GM23248 (cell line): ENCODE results near the gene FBXW8. TPM values are rescaled to one million over a fixed set of nuclear protein-coding genes. Genes with fewer than 3 reads are reported as not detected.

Experiments used
- DNase-seq: peaks from one replicate; pipeline ENCODE4 v3.0.0-alpha.2; 2015
- H2AFZ ChIP-seq: fragments of 200-600 bp; sonication (generic); 2 replicates; pipeline ENCODE4 v1.6.1; 2016; ENCODE audit warnings: antibody characterized with exemption
- H3F3A ChIP-seq: fragments of 200-600 bp; sonication (generic); 2 replicates; pipeline ENCODE4 v1.6.1; 2016; ENCODE audit warnings: mild to moderate bottlenecking, antibody characterized with exemption, mixed run types; ENCODE audit not compliant: insufficient read depth
- H3K27ac ChIP-seq: fragments of 200-600 bp; sonication (generic); 2 replicates; pipeline ENCODE4 v1.5.1; 2016; ENCODE audit warnings: mild to moderate bottlenecking
- H3K27me3 ChIP-seq: fragments of 200-600 bp; sonication (generic); replicated peaks from 2 replicates; pipeline ENCODE4 v1.6.1; 2016; ENCODE audit warnings: mild to moderate bottlenecking; ENCODE audit not compliant: insufficient read depth
- H3K36me3 ChIP-seq: fragments of 200-600 bp; sonication (generic); 2 replicates; pipeline ENCODE4 v1.6.1; 2016; ENCODE audit warnings: low read depth, mild to moderate bottlenecking
- H3K4me1 ChIP-seq: fragments of 200-600 bp; sonication (generic); 2 replicates; pipeline ENCODE4 v1.6.1; 2016; ENCODE audit warnings: mild to moderate bottlenecking; ENCODE audit not compliant: insufficient read depth
- H3K4me2 ChIP-seq: fragments of 200-600 bp; sonication (generic); one replicate; pipeline ENCODE4 v1.6.1; 2016; ENCODE audit warnings: mild to moderate bottlenecking; ENCODE audit not compliant: unreplicated experiment
- H3K4me3 ChIP-seq: fragments of 200-600 bp; sonication (generic); 2 replicates; pipeline ENCODE4 v1.5.1; 2016; ENCODE audit warnings: mild to moderate bottlenecking
- H3K79me2 ChIP-seq: fragments of 200-600 bp; sonication (generic); 2 replicates; pipeline ENCODE4 v1.6.1; 2016; ENCODE audit warnings: mild to moderate bottlenecking; ENCODE audit not compliant: insufficient read depth
- H3K9ac ChIP-seq: fragments of 200-600 bp; sonication (generic); 2 replicates; pipeline ENCODE4 v1.6.1; 2016; ENCODE audit warnings: mild to moderate bottlenecking
- H3K9me2 ChIP-seq: fragments of 200-600 bp; sonication (generic); 2 replicates; pipeline ENCODE4 v1.6.1; 2016; ENCODE audit warnings: mixed run types, mild to moderate bottlenecking, moderate library complexity; ENCODE audit not compliant: insufficient read depth
- H3K9me3 ChIP-seq: fragments of 200-600 bp; sonication (generic); one replicate; pipeline ENCODE4 v1.6.1; 2017; ENCODE audit warnings: low read depth
- H4K20me1 ChIP-seq: fragments of 200-600 bp; sonication (generic); 2 replicates; pipeline ENCODE4 v1.6.0; 2016; ENCODE audit not compliant: insufficient read depth
- EZH2 ChIP-seq: fragments of 200-600 bp; sonication (generic); IDR thresholded peaks from 2 replicates; pipeline ENCODE4 v1.6.1; 2018; ENCODE audit warnings: antibody characterized with exemption, mild to moderate bottlenecking; ENCODE audit not compliant: insufficient read depth, poor library complexity, severe bottlenecking
- EZH2phosphoT487 ChIP-seq: fragments of 200-600 bp; sonication (generic); IDR thresholded peaks from 2 replicates; pipeline ENCODE4 v1.6.1; 2018; ENCODE audit warnings: antibody characterized with exemption, moderate library complexity, mild to moderate bottlenecking, low read depth; ENCODE audit not compliant: insufficient read depth
- WGBS, 2 experiments: methylation state at CpG; one replicate each; pipeline ENCODE4 v1.1.6; 2015 to 2017; ENCODE audit warnings: low lambda C conversion rate in 2 of 2, low coverage in 1 of 2; ENCODE audit errors: missing lambda C conversion rate in 2 of 2; 5-methylcytosine and 5-hydroxymethylcytosine counted together
- in situ Hi-C: fragments of 300-500 bp; cut with MboI; formaldehyde crosslinking; loops from 2 replicates; pipeline ENCODE4 v1.15.0; 2020
- polyA plus RNA-seq: library from polyadenylated mRNA; unstranded; fragments of >200 nt; fragmentation: Nextera tagmentation; extraction: Ambion mirVana; gene quantifications from 2 replicates; pipeline ENCODE4 v1.2.1, GENCODE V29; 2016
- total RNA-seq: library from RNA; depleted of rRNA; stranded (reverse); fragments of >200 nt; shearing (Covaris generic); gene quantifications from 2 replicates; pipeline ENCODE4 v1.2.3, GENCODE V29; 2014

Gene FBXW8
- total and polyA plus RNA-seq, 2 experiments from 2014 or later = 12.7 to 23.1 TPM

DNA sequence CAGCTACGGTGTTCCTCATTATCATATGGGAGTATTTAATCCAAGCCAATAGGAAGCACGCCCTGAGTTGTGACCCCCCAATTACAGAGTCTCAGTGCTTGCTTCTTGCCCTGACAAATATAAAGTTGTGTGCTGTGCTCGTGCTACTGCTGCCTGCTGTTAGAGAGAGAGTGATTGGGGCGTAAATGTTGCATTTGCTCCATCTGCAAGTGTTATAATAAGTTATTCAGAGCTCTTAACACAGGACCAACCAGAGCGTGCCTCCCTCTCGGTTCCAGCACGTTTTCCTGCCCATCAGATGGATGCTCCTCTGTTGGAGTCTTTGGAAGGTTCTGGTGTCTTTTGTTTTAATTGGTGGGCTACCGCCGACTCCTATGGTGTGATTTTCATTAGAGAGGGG, 107.1 kb downstream of the FBXW8 start:
- peaks cover 29% of the 10 kb centered on the region for H3K36me3 ChIP-seq
- H3F3A ChIP-seq = peaks cover 3% of the 10 kb centered on the region
- H4K20me1 ChIP-seq = no peaks in the 10 kb centered on the region
- 86 to 96% methylated on average over 9 of the region's 9 CpGs for WGBS, 2 experiments
- H3K4me3 ChIP-seq = no peak overlapping the region
- no peaks in the 10 kb centered on the region for H3K9me3 ChIP-seq
- H3K9ac ChIP-seq = no peak overlapping the region
- H3K4me1 ChIP-seq = peaks cover 2% of the 10 kb centered on the region; the same call in 1 of the 2 replicates
- in situ Hi-C loops = no loop called here
- H3K79me2 ChIP-seq = no peaks in the 10 kb centered on the region; the same call in 1 of the 2 replicates
- no peaks in the 10 kb centered on the region for H3K9me2 ChIP-seq
- TF ChIP-seq EZH2phosphoT487 = no peak
- no peak for TF ChIP-seq EZH2
- H2AFZ ChIP-seq = no peak overlapping the region
- H3K27ac ChIP-seq = no peak overlapping the region
- no peak overlapping the region for H3K4me2 ChIP-seq
- DNase-seq = no peak
- H3K27me3 ChIP-seq = no peaks in the 10 kb centered on the region

DNA sequence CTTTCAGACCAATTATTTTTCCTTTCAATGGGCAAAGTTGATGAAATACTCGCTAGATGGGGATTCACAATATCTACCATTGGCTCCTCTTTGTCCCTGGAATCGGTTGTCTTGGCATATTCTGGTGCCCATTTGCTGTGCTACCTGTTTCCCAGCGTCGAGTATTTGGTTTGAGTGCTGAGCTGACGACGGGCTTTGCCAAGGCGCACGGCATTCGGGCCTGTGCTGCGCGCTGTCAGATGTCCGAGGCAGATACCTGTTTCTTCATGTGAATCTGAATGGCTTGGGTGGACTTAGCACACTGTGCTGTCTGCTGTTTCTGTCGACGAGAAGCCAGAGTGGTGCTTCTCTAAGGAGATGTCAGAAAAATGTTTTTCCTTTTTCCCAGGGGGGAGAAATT, 107.5 kb downstream of the FBXW8 start:
- Histone ChIP-seq H3K9me3 (no peaks in the 10 kb centered on the region), H3K27me3 (no peaks in the 10 kb centered on the region), H3K4me2 (no peak overlapping the region), H3K4me3 (no peak overlapping the region), H3K9ac (no peak overlapping the region), H3K27ac (no peak overlapping the region), H4K20me1 (no peaks in the 10 kb centered on the region), H3K79me2 (no peaks in the 10 kb centered on the region; the same call in 1 of the 2 replicates), H2AFZ (no peak overlapping the region), H3K4me1 (no peaks in the 10 kb centered on the region), H3K36me3 (peaks cover 26% of the 10 kb centered on the region), H3F3A (no peaks in the 10 kb centered on the region), H3K9me2 (no peaks in the 10 kb centered on the region)
- DNase-seq = no peak
- no peak for TF ChIP-seq EZH2phosphoT487
- no peak for TF ChIP-seq EZH2
- WGBS, 2 experiments = 91 to 94% methylated on average over 14 of the region's 14 CpGs
- in situ Hi-C loops = no loop called here

GRCh38 chr12:117018685-117019084, 107.9 kb downstream of the FBXW8 start:
- no peak overlapping the region for H3K27ac ChIP-seq
- no peaks in the 10 kb centered on the region for H3K9me2 ChIP-seq
- H3K9ac ChIP-seq = no peak overlapping the region
- H4K20me1 ChIP-seq = no peaks in the 10 kb centered on the region
- no peaks in the 10 kb centered on the region for H3F3A ChIP-seq
- no peak for DNase-seq
- no peaks in the 10 kb centered on the region; the same call in 1 of the 2 replicates for H3K79me2 ChIP-seq
- peaks cover 24% of the 10 kb centered on the region for H3K36me3 ChIP-seq
- H3K9me3 ChIP-seq = no peaks in the 10 kb centered on the region
- 78 to 85% methylated on average over 3 of the region's 3 CpGs for WGBS, 2 experiments
- H3K4me2 ChIP-seq = no peak overlapping the region
- TF ChIP-seq EZH2phosphoT487 = no peak
- no peak for TF ChIP-seq EZH2
- in situ Hi-C loops = no loop called here
- no peaks in the 10 kb centered on the region for H3K27me3 ChIP-seq
- H3K4me3 ChIP-seq = no peak overlapping the region
- H2AFZ ChIP-seq = no peak overlapping the region
- no peaks in the 10 kb centered on the region for H3K4me1 ChIP-seq

- H3K9me2 ChIP-seq = no peaks in the 10 kb centered on the region
- in situ Hi-C loops = no loop called here
- no peak overlapping the region for H3K4me2 ChIP-seq
- no peak overlapping the region for H3K4me3 ChIP-seq
- no peaks in the 10 kb centered on the region for H3K4me1 ChIP-seq
- H2AFZ ChIP-seq = no peak overlapping the region
- WGBS, 2 experiments = 93 to 97% methylated on average over 12 of the region's 12 CpGs
- H3K9me3 ChIP-seq = no peaks in the 10 kb centered on the region
- no peak overlapping the region for H3K27ac ChIP-seq
- no peak for DNase-seq
- no peak overlapping the region for H3K9ac ChIP-seq
- no peaks in the 10 kb centered on the region for H3F3A ChIP-seq
- TF ChIP-seq EZH2phosphoT487 (no peak), EZH2 (no peak)
- no peaks in the 10 kb centered on the region for H4K20me1 ChIP-seq
- peaks cover 19% of the 10 kb centered on the region; the same call in 1 of the 2 replicates for H3K36me3 ChIP-seq
- no peaks in the 10 kb centered on the region; the same call in 1 of the 2 replicates for H3K79me2 ChIP-seq
- no peaks in the 10 kb centered on the region for H3K27me3 ChIP-seq
Measured at GRCh38 chr12:117019866-117020265, 109.1 kb downstream of the FBXW8 start.
